PC-9 (cell line): ENCODE results near the gene GIPR. TPM values are rescaled to one million over a fixed set of nuclear protein-coding genes. Genes with fewer than 3 reads are reported as not detected.

Experiments used
- BruUV-seq: library from RNA; stranded (reverse); fragments of 400-500 nt; replicated peaks from 2 replicates; lab custom pipeline; 2021; lab: Mats Ljungman, UMichigan
- CTCF ChIA-PET: fragments of 300-600 bp; sonication (Branson Sonifier 250); formaldehyde crosslinking; loops from one replicate; lab custom pipeline; 2022; ENCODE audit warnings: antibody characterized with exemption; lab: Charles Lee
- POLR2A ChIA-PET: fragments of 300-600 bp; sonication (Branson Sonifier 250); formaldehyde crosslinking; loops from one replicate; lab custom pipeline; 2022; ENCODE audit warnings: antibody characterized with exemption; ENCODE audit not compliant: unreplicated experiment; lab: Charles Lee
- DNase-seq, 2 experiments: peaks; one replicate each; pipeline versions ENCODE4 v3.0.0 to v3.0.0-alpha.2; 2015 to 2022; ENCODE audit warnings: mixed read lengths in 1 of 2
- H2AFZ ChIP-seq: fragments of 200-600 bp; sonication (generic); 2 replicates; pipeline ENCODE4 v1.8.1; 2017; ENCODE audit warnings: antibody characterized with exemption
- H3F3A ChIP-seq: fragments of 200-600 bp; sonication (generic); 2 replicates; pipeline ENCODE4 v1.8.1; 2017; ENCODE audit warnings: antibody characterized with exemption, mild to moderate bottlenecking, low read depth; ENCODE audit not compliant: insufficient read depth
- H3K27ac ChIP-seq: fragments of 200-600 bp; sonication (generic); 2 replicates; pipeline ENCODE4 v1.6.1; 2016; ENCODE audit warnings: mixed run types
- H3K27me3 ChIP-seq: fragments of 200-600 bp; sonication (generic); 2 replicates; pipeline ENCODE4 v1.6.1; 2016; ENCODE audit warnings: low read depth, mixed run types; ENCODE audit not compliant: insufficient read depth
- H3K36me3 ChIP-seq: fragments of 200-600 bp; sonication (generic); 2 replicates; pipeline ENCODE4 v1.6.1; 2016; ENCODE audit warnings: low read depth, mixed run types
- H3K4me1 ChIP-seq: fragments of 200-600 bp; sonication (generic); replicated peaks from 2 replicates; pipeline ENCODE4 v1.6.1; 2016; ENCODE audit warnings: mixed run types; ENCODE audit not compliant: insufficient read depth
- H3K4me2 ChIP-seq: fragments of 200-600 bp; sonication (generic); 2 replicates; pipeline ENCODE4 v1.6.1; 2017; ENCODE audit warnings: mixed run types
- H3K4me3 ChIP-seq: fragments of 200-600 bp; sonication (generic); 2 replicates; pipeline ENCODE4 v1.6.1; 2016; ENCODE audit warnings: mixed run types
- H3K79me2 ChIP-seq: fragments of 200-600 bp; sonication (generic); 2 replicates; pipeline ENCODE4 v1.6.1; 2017; ENCODE audit warnings: low read depth, mixed run types
- H3K9me2 ChIP-seq: fragments of 200-600 bp; sonication (generic); 2 replicates; pipeline ENCODE4 v1.8.1; 2017; ENCODE audit warnings: mild to moderate bottlenecking; ENCODE audit not compliant: insufficient read depth
- H3K9me3 ChIP-seq: fragments of 200-600 bp; sonication (generic); 2 replicates; pipeline ENCODE4 v1.8.1; 2016; ENCODE audit warnings: low read depth; ENCODE audit not compliant: insufficient read depth
- H4K20me1 ChIP-seq: fragments of 200-600 bp; sonication (generic); 2 replicates; pipeline ENCODE4 v1.8.1; 2017; ENCODE audit not compliant: insufficient read depth
- EZH2 ChIP-seq: fragments of 200-600 bp; sonication (generic); IDR thresholded peaks from 2 replicates; pipeline ENCODE4 v1.8.0; 2017; ENCODE audit warnings: antibody characterized with exemption, low read depth
- intact Hi-C: fragments of 100-400 bp; cut with micrococcal nuclease; formaldehyde crosslinking; loops from one replicate; pipeline ENCODE4 v1.10.0; 2022; ENCODE audit not compliant: unreplicated experiment
- total RNA-seq: library from RNA; stranded (reverse); gene quantifications from 2 replicates; pipeline ENCODE4 v1.2.3, GENCODE V29; 2021
- TF ChIP-seq, protein P1 (sequence below): fragments of 200-600 bp; sonication (generic); conservative IDR thresholded peaks from 2 replicates; pipeline ENCODE4 v1.6.1; 2017; ENCODE audit warnings: mixed run types, antibody characterized with exemption, mild to moderate bottlenecking, moderate library complexity

The GIPR gene
- total RNA-seq, 1 experiment from 2014 or later = 5.8 TPM

DNA sequence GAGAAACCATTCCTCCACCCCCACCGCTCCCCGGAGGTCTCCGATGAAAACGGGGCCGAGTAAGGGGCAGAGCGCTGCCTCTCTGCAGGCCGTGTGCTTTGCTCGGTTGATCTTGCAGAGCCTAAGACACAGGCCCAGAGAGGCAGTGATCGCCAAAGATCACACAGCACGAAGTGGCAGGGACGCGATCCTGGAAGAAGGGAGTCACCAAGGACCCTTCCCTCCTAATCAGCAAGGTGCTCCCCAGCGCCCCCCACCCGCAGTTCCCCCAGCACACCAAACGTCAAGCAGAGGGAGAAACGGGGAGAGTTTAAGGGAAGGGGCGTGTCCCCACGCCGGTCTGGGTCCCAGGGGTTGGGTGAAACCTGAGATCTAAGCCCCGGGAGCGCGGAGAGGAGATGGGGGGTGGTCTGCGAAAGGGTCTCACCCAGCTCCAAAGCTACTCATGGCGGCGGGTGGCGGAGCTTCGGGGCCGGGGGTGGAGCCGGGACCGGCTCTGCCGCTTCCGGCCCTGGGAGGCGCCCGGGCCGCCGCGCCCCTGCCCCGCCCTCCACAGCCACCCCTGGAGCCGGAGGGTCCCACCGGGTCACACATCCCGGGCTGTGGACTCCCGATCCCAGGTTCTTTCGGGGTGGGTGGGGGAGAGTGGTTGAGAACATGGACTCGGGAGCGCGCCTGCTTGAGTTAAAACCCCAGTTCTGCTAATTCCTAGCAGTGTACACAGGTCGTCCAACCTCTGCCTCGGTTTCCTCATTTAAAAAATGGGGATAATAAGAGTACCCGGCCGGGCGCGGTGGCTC, 28.9 kb upstream of the GIPR start, which contains the start of gene EML2:
Gene EML2, minus strand, starts transcription at position 468 of the 800 bp plus-strand sequence. Its CDS starts 21 bp downstream, at position 447.
- Histone ChIP-seq H3K9me2 (no peaks in the 10 kb centered on the region), H3K4me2 (peak within 1 kb of the TSS; percentile 86), H3K79me2 (no peaks in the 10 kb centered on the region; the same call in 1 of the 2 replicates), H3K27ac (peak within 1 kb of the TSS; percentile 88; the same call in 1 of the 2 replicates), H4K20me1 (no peaks in the 10 kb centered on the region), H3F3A (peaks cover 57% of the 10 kb centered on the region), H3K36me3 (no peaks in the 10 kb centered on the region), H2AFZ (peak within 1 kb of the TSS; percentile 94), H3K9me3 (no peaks in the 10 kb centered on the region), H3K4me1 (peaks cover 38% of the 10 kb centered on the region), H3K27me3 (no peaks in the 10 kb centered on the region), H3K4me3 (peak within 1 kb of the TSS; percentile 77)
- ChIA-PET POLR2A (no interaction called here), CTCF (interaction anchor here (0.6 kb wide), 3 partner anchors 26 to 113 kb away, joined by 3 to 12 read pairs (median 3); no protein-coding TSS in a partner anchor)
- peak in 1 of 2 experiments; percentile 42 for DNase-seq
- BruUV-seq = TSS peak; percentile 49
- TF ChIP-seq, protein P1, sequence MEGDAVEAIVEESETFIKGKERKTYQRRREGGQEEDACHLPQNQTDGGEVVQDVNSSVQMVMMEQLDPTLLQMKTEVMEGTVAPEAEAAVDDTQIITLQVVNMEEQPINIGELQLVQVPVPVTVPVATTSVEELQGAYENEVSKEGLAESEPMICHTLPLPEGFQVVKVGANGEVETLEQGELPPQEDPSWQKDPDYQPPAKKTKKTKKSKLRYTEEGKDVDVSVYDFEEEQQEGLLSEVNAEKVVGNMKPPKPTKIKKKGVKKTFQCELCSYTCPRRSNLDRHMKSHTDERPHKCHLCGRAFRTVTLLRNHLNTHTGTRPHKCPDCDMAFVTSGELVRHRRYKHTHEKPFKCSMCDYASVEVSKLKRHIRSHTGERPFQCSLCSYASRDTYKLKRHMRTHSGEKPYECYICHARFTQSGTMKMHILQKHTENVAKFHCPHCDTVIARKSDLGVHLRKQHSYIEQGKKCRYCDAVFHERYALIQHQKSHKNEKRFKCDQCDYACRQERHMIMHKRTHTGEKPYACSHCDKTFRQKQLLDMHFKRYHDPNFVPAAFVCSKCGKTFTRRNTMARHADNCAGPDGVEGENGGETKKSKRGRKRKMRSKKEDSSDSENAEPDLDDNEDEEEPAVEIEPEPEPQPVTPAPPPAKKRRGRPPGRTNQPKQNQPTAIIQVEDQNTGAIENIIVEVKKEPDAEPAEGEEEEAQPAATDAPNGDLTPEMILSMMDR = no peak; the same call in 1 of the 2 replicates
- TF ChIP-seq EZH2 = no peak
- intact Hi-C loops = no loop called here

- intact Hi-C loops = loop anchor here (5.0 kb wide), 1 partner anchor 134 kb away; the partner anchor contains the start of gene VASP
- H3K9me2 ChIP-seq = no peaks in the 10 kb centered on the region
- H3K9me3 ChIP-seq = no peaks in the 10 kb centered on the region
- peaks cover 65% of the 10 kb centered on the region for H3F3A ChIP-seq
- ChIA-PET CTCF (interaction anchor here (0.5 to 2.9 kb wide), 10 partner anchors 10 to 457 kb away, joined by 3 to 20 read pairs (median 7); partner anchors contain the start of genes QPCTL and SNRPD2), POLR2A (interaction anchor here (0.6 to 1.0 kb wide), 6 partner anchors 10 to 132 kb away, joined by 3 to 23 read pairs (median 9); no protein-coding TSS in a partner anchor)
- no peaks in the 10 kb centered on the region; the same call in 1 of the 2 replicates for H3K79me2 ChIP-seq
- H3K4me2 ChIP-seq = peak overlapping the region; percentile 87
- peaks cover 38% of the 10 kb centered on the region for H3K4me1 ChIP-seq
- peak overlapping the region; percentile 57; the same call in 1 of the 2 replicates for H3K4me3 ChIP-seq
- H3K27ac ChIP-seq = peak overlapping the region; percentile 88
- no peaks in the 10 kb centered on the region for H4K20me1 ChIP-seq
- no peak for DNase-seq
- no peaks in the 10 kb centered on the region for H3K36me3 ChIP-seq
- H2AFZ ChIP-seq = peak overlapping the region; percentile 81
- no TSS peak for BruUV-seq
- H3K27me3 ChIP-seq = no peaks in the 10 kb centered on the region
- TF ChIP-seq, protein P1 = no peak
Observed at GRCh38 chr19:45640849-45641273, 27.2 kb upstream of the GIPR start.
